Neutrophil (primary cell): ENCODE results near the gene SBSN.

ENCODE experiments used
- H3K27ac ChIP-seq: fragments of 200-600 bp; sonication (generic); 2 replicates; pipeline ENCODE4 v1.5.1; 2016; ENCODE audit warnings: mild to moderate bottlenecking, moderate library complexity
- H3K27me3 ChIP-seq: fragments of 200-600 bp; sonication (generic); 2 replicates; pipeline ENCODE4 v1.6.0; 2016; ENCODE audit warnings: mild to moderate bottlenecking
- H3K36me3 ChIP-seq: fragments of 200-600 bp; sonication (generic); 2 replicates; pipeline ENCODE4 v1.5.1; 2017
- H3K4me1 ChIP-seq, 2 experiments: fragments of 200-600 bp in 1 of 2; sonication (generic) in 1 of 2; 1 replicate in 1 of 2; 2 replicates in 1 of 2; pipeline versions ENCODE4 v1.5.1 to v1.6.1; 2013 to 2016; ENCODE audit warnings: low read depth in 1 of 2, low read length in 1 of 2, mild to moderate bottlenecking in 1 of 2, moderate library complexity in 1 of 2; ENCODE audit not compliant: control insufficient read depth in 1 of 2, insufficient read depth in 1 of 2
- H3K4me3 ChIP-seq, 2 experiments: fragments of 200-600 bp in 1 of 2; sonication (generic) in 1 of 2; 1 replicate in 1 of 2; 2 replicates in 1 of 2; pipeline ENCODE4 v1.5.1; 2013 to 2016; ENCODE audit warnings: low read depth in 1 of 2, low read length in 1 of 2, mild to moderate bottlenecking in 1 of 2, moderate library complexity in 1 of 2
- H3K9me3 ChIP-seq: fragments of 200-600 bp; sonication (generic); 2 replicates; pipeline ENCODE4 v1.5.1; 2016
- TF ChIP-seq, protein P1 (sequence below): fragments of 200-600 bp; sonication (generic); IDR thresholded peaks from 2 replicates; pipeline ENCODE4 v1.5.1; 2016; ENCODE audit warnings: antibody characterized with exemption

Gene SBSN

DNA sequence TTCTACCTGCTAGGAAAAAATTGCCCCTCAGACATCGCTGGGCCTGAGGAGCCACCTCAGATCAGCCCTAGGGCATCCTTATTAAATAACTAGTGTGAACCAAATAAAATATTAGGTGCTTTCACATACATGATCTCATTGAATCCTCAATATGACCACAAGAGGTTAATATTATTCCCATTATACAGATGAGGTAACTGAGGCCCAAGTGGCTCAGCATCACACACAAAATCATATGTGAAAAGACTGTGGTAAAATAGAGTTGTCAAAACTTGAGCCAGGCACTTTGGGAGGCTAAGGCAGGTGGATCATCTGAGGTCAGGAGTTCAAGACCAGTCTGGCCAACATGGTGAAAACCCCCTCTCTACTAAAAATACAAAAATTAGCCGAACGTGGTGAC is 11.8 kb downstream of the SBSN start:
- peaks cover 37% of the 10 kb centered on the region for H3K27me3 ChIP-seq
- H3K9me3 ChIP-seq, result no peaks in the 10 kb centered on the region
- H3K4me3 ChIP-seq, result no peak overlapping the region
- H3K4me1 ChIP-seq, result no peaks in the 10 kb centered on the region
- TF ChIP-seq, protein P1, sequence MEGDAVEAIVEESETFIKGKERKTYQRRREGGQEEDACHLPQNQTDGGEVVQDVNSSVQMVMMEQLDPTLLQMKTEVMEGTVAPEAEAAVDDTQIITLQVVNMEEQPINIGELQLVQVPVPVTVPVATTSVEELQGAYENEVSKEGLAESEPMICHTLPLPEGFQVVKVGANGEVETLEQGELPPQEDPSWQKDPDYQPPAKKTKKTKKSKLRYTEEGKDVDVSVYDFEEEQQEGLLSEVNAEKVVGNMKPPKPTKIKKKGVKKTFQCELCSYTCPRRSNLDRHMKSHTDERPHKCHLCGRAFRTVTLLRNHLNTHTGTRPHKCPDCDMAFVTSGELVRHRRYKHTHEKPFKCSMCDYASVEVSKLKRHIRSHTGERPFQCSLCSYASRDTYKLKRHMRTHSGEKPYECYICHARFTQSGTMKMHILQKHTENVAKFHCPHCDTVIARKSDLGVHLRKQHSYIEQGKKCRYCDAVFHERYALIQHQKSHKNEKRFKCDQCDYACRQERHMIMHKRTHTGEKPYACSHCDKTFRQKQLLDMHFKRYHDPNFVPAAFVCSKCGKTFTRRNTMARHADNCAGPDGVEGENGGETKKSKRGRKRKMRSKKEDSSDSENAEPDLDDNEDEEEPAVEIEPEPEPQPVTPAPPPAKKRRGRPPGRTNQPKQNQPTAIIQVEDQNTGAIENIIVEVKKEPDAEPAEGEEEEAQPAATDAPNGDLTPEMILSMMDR, result no peak
- no peak overlapping the region for H3K27ac ChIP-seq
- H3K36me3 ChIP-seq, result no peaks in the 10 kb centered on the region

DNA sequence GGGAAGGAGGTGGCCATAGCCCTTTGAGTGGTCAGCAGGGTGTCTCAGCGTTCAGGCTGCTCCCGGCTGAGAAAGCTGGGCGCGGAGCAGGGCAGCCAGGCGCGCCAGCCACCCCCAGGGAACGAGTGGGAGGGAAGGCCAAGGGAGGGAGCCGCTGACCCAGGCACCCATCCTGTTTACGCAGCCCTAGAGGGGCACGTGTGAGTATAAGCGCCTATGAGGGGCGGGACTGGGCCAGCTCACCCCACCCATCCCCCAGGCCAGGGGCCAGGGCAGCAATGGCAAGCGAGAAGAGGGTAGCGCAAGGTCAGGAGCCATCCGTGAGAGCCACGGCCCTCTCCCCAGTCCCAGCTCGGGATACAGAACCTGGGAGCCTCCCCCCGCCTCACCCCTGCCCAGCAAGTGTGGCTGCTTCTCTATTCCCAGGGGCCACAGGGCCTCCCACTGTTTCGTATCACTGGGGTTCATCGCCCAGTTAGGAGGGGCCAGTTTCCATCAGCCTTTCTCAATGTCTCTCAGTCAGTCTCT is 13.8 kb downstream of the SBSN start:
- H3K4me3 ChIP-seq, result no peak overlapping the region
- peaks cover 56% of the 10 kb centered on the region for H3K27me3 ChIP-seq
- TF ChIP-seq, protein P1, result no peak
- H3K36me3 ChIP-seq, result no peaks in the 10 kb centered on the region
- H3K4me1 ChIP-seq, result peaks cover 0 to 5% of the 10 kb centered on the region in 2 experiments
- no peak overlapping the region for H3K27ac ChIP-seq
- no peaks in the 10 kb centered on the region for H3K9me3 ChIP-seq

DNA sequence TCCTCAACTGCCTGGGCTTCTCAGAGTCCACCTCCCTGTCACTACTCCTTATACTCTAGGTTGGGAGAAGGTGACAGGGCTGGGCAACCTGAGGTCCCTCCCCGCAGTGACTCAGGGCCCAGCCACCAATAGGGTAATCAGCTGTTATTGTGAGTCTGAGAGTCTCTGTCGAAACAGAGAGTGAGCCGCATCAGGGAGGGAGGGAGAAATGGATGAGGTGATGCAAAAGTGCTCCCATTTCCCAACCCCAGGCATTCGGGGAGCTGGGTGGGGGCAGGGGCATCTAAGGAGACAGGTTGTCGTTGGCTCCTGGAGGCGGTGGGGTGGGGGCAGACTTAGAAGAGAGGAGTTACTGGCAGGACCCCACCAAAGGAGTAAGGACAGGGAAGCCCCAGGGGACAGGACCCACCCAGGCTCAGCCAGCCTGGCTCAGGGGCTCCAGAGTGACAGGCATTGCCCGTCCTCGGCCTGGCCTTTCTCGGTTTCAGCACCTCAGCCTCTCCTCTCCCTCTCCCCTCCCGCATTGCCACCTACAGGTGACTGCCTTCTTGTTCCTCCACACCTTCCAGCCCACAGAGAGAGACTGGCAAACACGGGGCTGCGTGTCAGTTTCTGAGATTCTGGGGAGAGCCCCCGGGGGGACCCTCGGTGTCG is 14.4 kb downstream of the SBSN start, which contains the start of gene DMKN:
DMKN (minus strand) TSS at position 22 of the 654 bp plus-strand sequence. CDS start 174 bp downstream, outside the sequence.
- peaks cover 62% of the 10 kb centered on the region for H3K27me3 ChIP-seq
- no peaks in the 10 kb centered on the region for H3K36me3 ChIP-seq
- H3K9me3 ChIP-seq, result no peaks in the 10 kb centered on the region
- no peak within 1 kb of the TSS for H3K27ac ChIP-seq
- TF ChIP-seq, protein P1, result no peak
- H3K4me3 ChIP-seq, result no peak within 1 kb of the TSS
- peaks cover 0 to 5% of the 10 kb centered on the region in 2 experiments for H3K4me1 ChIP-seq

DNA sequence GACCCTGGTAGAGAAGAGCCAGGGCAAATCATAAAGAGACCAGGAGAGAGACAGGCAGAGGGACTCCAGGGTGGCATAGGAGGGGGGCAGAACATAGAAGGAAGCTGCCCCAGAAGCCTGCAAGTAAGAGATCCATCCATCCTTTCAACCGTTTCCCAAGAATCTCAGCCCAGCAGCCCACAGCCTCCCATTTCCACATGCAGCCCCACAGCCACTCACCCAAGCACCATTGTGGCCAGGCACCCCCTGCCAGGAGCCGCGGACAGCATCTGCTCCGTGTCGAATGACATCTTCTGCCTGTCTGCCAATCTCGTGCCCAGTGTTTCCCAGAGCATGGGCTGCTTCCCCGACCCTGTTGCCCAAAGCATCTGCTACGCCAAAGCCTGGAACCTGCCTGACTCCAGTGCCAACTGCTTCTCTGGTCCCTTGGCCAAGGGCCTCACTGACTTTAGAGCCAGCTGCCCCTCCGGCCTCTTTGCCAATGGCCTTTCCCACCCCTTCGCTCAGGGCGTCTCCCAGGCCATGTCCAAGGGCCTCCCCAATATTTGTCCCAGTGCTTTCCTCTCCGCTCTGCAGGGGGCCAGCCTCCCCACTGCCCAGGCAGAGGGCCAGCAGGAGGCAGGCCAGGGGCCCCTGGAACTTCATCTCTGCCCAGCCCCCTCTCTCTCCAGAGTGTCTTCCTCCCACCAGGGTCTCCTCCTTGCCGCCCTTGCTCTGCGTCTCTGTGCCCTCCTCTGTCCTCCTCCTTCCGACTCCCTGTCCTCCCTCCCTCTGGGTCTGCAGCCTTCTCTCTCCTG is 15.1 kb downstream of the SBSN start:
- H3K9me3 ChIP-seq, result no peaks in the 10 kb centered on the region
- H3K4me3 ChIP-seq, result no peak overlapping the region
- TF ChIP-seq, protein P1, result no peak
- H3K27ac ChIP-seq, result no peak overlapping the region
- H3K36me3 ChIP-seq, result no peaks in the 10 kb centered on the region
- peaks cover 0 to 5% of the 10 kb centered on the region in 2 experiments for H3K4me1 ChIP-seq
- peaks cover 70% of the 10 kb centered on the region for H3K27me3 ChIP-seq

DNA sequence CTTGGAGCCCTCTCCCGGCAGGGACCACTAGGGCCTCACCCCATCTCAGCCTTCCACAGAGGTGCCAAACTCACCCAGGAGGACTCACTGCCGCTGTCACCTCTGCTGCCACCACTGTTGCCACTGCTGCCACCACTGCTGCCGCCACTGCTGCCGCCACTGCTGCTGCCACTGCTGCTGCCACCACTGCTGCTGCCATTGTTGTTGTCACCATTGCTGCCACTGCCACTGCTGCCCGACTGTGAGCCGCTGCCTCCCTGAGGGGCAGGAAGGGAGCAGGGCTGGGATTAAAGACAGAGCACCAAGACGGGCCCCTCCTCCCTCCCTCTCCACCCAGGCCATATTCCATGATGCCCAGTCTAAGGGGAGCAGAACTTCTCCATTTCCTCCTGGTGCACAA is 16.8 kb downstream of the SBSN start:
- H3K9me3 ChIP-seq, result no peaks in the 10 kb centered on the region
- no peak overlapping the region for H3K4me3 ChIP-seq
- TF ChIP-seq, protein P1, result no peak
- H3K4me1 ChIP-seq, result peaks cover 0 to 5% of the 10 kb centered on the region in 2 experiments
- H3K27me3 ChIP-seq, result peaks cover 86% of the 10 kb centered on the region
- H3K36me3 ChIP-seq, result no peaks in the 10 kb centered on the region
- H3K27ac ChIP-seq, result no peak overlapping the region
